K562 (cell line): ENCODE results near the gene A2ML1. TPM values are rescaled to one million over a fixed set of nuclear protein-coding genes. Genes with fewer than 3 reads are reported as not detected.
"Not testable (repeated sequence)": the region's sequence is repeated elsewhere in the genome, so short reads cannot be mapped to it uniquely, and the experiment has no call there.

Experiments
- ATAC-seq: fragments of 200-7000 bp; cut with Tn5 transposase; 3 replicates; pipeline ENCODE4 v1.9.1; 2020; ENCODE audit warnings: moderate library complexity
- BruUV-seq: library from RNA; stranded (reverse); fragments of 400-500 nt; replicated peaks from 2 replicates; lab custom pipeline; 2021; lab: Mats Ljungman, UMichigan
- CTCF ChIA-PET: fragments of 300-600 bp; formaldehyde crosslinking; extraction: SDS; loops from one replicate; lab custom pipeline; 2021; ENCODE audit warnings: low intra/inter-chr PET ratio; lab: Yijun Ruan, JAX
- POLR2A ChIA-PET: fragments of 300-600, 350-650 bp; sonication (Branson Sonifier 250); formaldehyde crosslinking; extraction: SDS; loops from one replicate; lab custom pipeline; 2021; ENCODE audit warnings: antibody characterized with exemption, inconsistent platforms; lab: Yijun Ruan, JAX
- DNase-seq, 4 experiments: peaks; one replicate each; pipeline versions ENCODE4 v3.0.0 to v3.0.0-alpha.2; 2011 to 2018; ENCODE audit warnings: low spot score in 3 of 4, mixed read lengths in 3 of 4; ENCODE audit errors: extremely low read depth in 1 of 4
- FAIRE-seq: peaks from 2 replicates; lab custom pipeline; 2011; peaks lifted over from hg19 to GRCh38; lab: Jason Lieb, UNC
- H2AFZ ChIP-seq: 2 replicates; pipeline ENCODE4 v1.6.0; 2011; ENCODE audit warnings: low read depth, low read length, control low read depth, inconsistent platforms
- H3K27ac ChIP-seq: fragments of 200-600 bp; 3 replicates; pipeline ENCODE4 v1.8.0; 2011; ENCODE audit warnings: low read depth, mild to moderate bottlenecking, control low read depth, inconsistent platforms, low read length, moderate library complexity, mixed read lengths; ENCODE audit errors: extremely low read depth
- H3K27me3 ChIP-seq, 2 experiments: fragments of 300-600 bp in 1 of 2; 2 replicates in 1 of 2; 3 replicates in 1 of 2; pipeline versions ENCODE4 v1.6.0 to v1.8.0; 2011; ENCODE audit warnings: inconsistent platforms in 2 of 2, low read length in 2 of 2, mild to moderate bottlenecking in 1 of 2, mixed read lengths in 1 of 2, moderate library complexity in 1 of 2; ENCODE audit not compliant: control insufficient read depth in 2 of 2, insufficient read depth in 2 of 2
- H3K36me3 ChIP-seq: fragments of 300-600 bp; 3 replicates; pipeline ENCODE4 v1.8.0; 2011; ENCODE audit warnings: mild to moderate bottlenecking, low read length, inconsistent platforms; ENCODE audit not compliant: control insufficient read depth, insufficient read depth
- H3K4me1 ChIP-seq, 2 experiments: fragments of 200-600 bp in 1 of 2; replicated peaks in 1 of 2; 2 replicates in 1 of 2; 3 replicates in 1 of 2; pipeline versions ENCODE4 v1.5.1 to v1.8.0; 2011; ENCODE audit warnings: inconsistent platforms in 2 of 2, low read length in 2 of 2, mild to moderate bottlenecking in 1 of 2, mixed read lengths in 1 of 2, moderate library complexity in 1 of 2; ENCODE audit not compliant: control insufficient read depth in 2 of 2, insufficient read depth in 2 of 2
- H3K4me2 ChIP-seq: 2 replicates; pipeline ENCODE4 v1.6.1; 2011; ENCODE audit warnings: low read length, control low read depth, inconsistent platforms, mixed read lengths; ENCODE audit not compliant: insufficient read depth
- H3K4me3 ChIP-seq: fragments of 200-600 bp; sonication (generic), shearing (Covaris generic); 2 replicates; pipeline ENCODE4 v1.5.1; 2016; ENCODE audit warnings: control low read depth, inconsistent platforms
- H3K79me2 ChIP-seq: fragments of 200-600 bp; 3 replicates; pipeline ENCODE4 v1.8.0; 2011; ENCODE audit warnings: low read length, inconsistent platforms; ENCODE audit not compliant: control insufficient read depth, insufficient read depth
- H3K9ac ChIP-seq, 2 experiments: 2 replicates each; pipeline versions ENCODE4 v1.6.0 to v1.6.1; 2011; ENCODE audit warnings: low read depth in 2 of 2, low read length in 2 of 2, control low read depth in 1 of 2, inconsistent platforms in 1 of 2, mild to moderate bottlenecking in 1 of 2, mixed read lengths in 1 of 2; ENCODE audit not compliant: insufficient read depth in 1 of 2
- H3K9me1 ChIP-seq: one replicate; pipeline ENCODE4 v1.6.0; 2011; ENCODE audit warnings: inconsistent platforms, mild to moderate bottlenecking, low read length, moderate library complexity; ENCODE audit not compliant: control insufficient read depth, insufficient read depth
- H3K9me3 ChIP-seq: replicated peaks from 2 replicates; pipeline ENCODE4 v1.5.1; 2011; ENCODE audit warnings: low read depth, low read length, inconsistent platforms; ENCODE audit not compliant: control insufficient read depth, insufficient read depth
- H4K20me1 ChIP-seq: replicated peaks from 2 replicates; pipeline ENCODE4 v1.6.1; 2011; ENCODE audit warnings: low read length, inconsistent platforms, mixed read lengths; ENCODE audit not compliant: control insufficient read depth, insufficient read depth
- WGBS: fragments of 100-300 bp; shearing (Covaris generic); methylation state at CpG from one replicate; pipeline ENCODE4 v1.1.6; 2016; ENCODE audit warnings: low coverage, mixed read lengths; ENCODE audit not compliant: insufficient coverage; ENCODE audit errors: missing lambda C conversion rate; 5-methylcytosine and 5-hydroxymethylcytosine counted together
- in situ Hi-C: fragments of 300-500 bp; cut with MboI; formaldehyde crosslinking; loops from 4 replicates; pipeline ENCODE4 v1.15.0; 2018; ENCODE audit warnings: inconsistent platforms, mixed read lengths
- intact Hi-C: fragments of 100-400 bp; cut with micrococcal nuclease; formaldehyde crosslinking; loops from 2 replicates; pipeline ENCODE4 v1.14.2; 2022
- polyA plus RNA-seq, 8 experiments: library from polyadenylated mRNA; depleted of rRNA in 4 of 8; stranded (reverse) in 5 of 8; unstranded in 3 of 8; fragments of >200 nt; fragmentation: Nextera tagmentation in 2 of 8; fragmentation: Illumina TruSeq in 1 of 8; extraction: Ambion mirVana in 2 of 8; extraction: Trizol in 1 of 8; gene quantifications; 2 replicates each; pipeline versions ENCODE4 v1.2.1 to v1.2.3, GENCODE V29; 2011 to 2014; ENCODE audit warnings: inconsistent platforms in 1 of 8, missing spikeins in 1 of 8
- total RNA-seq, 7 experiments: library from RNA; depleted of rRNA in 6 of 7; stranded (reverse); fragments of >200 nt in 6 of 7; fragmentation: Illumina TruSeq in 2 of 7; extraction: Trizol in 2 of 7; gene quantifications; 2 replicates each; pipeline versions ENCODE4 v1.2.1 to v1.2.3, GENCODE V29; 2011 to 2021; ENCODE audit warnings: low replicate concordance in 1 of 7

The A2ML1 gene
- total and polyA plus RNA-seq, 9 of the 15 experiments (the other 6 are each of a cell fraction or from before 2014, with no cell fraction given) = 0.04 to 0.47 (median 0.13) TPM

DNA sequence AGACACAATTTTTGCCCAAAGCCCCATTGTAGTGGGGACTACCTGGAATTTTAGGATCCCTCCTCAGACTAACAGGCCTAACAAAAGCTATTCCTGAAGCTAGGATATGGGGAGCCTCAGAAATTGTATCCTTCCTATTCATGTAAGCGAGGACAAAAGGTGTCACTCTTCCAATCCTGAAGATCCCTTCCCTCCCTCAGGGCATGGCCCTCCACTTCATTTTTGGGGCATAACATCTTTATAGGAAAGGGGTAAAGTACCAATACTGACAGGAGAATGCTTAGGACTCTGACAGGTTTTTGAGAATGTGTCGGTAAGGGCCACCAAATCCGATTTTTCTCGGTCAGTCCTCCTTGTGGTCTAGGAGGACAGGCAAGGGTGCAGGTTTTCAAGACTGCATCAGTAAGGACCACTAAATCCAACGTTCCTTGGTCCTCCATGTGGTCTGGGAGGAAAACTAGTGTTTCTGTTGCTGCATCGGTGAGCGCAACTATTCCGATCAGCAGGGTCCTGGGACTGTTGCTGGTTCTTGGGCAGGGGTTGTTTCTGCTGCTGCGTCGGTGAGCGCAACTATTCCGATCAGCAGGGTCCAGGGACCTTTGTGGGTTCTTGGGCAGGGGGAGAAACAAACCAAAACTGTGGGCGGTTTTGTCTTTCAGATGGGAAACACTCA lies 32.9 kb upstream of the A2ML1 start:
- H3K9me3 ChIP-seq, H3K4me3 ChIP-seq, FAIRE-seq, in situ Hi-C loops, H3K4me2 ChIP-seq, CTCF ChIA-PET, H3K27me3 ChIP-seq, H3K79me2 ChIP-seq, H3K27ac ChIP-seq, H4K20me1 ChIP-seq, H3K9ac ChIP-seq, BruUV-seq, H3K4me1 ChIP-seq, H3K9me1 ChIP-seq, ATAC-seq, H2AFZ ChIP-seq, DNase-seq, H3K36me3 ChIP-seq: not testable (repeated sequence)
- intact Hi-C loops = loop anchor here (10.0 kb wide), 1 partner anchor 255 kb away; no protein-coding TSS in a partner anchor
- POLR2A ChIA-PET = interaction anchor here (0.6 kb wide), 1 partner anchor 71 kb away, joined by 3 read pairs; no protein-coding TSS in a partner anchor
- WGBS = 74% methylated on average over 12 of the region's 13 CpGs

GRCh38 chr12:8793226-8793625 lies 29.2 kb upstream of the A2ML1 start:
- DNase-seq, POLR2A ChIA-PET, intact Hi-C loops, FAIRE-seq, H3K4me3 ChIP-seq, ATAC-seq, H4K20me1 ChIP-seq, in situ Hi-C loops, CTCF ChIA-PET, H3K9me1 ChIP-seq, H3K79me2 ChIP-seq, H3K36me3 ChIP-seq, H3K27ac ChIP-seq, BruUV-seq, H3K27me3 ChIP-seq, H3K9ac ChIP-seq, H3K4me1 ChIP-seq, H3K4me2 ChIP-seq, H2AFZ ChIP-seq, H3K9me3 ChIP-seq: not testable (repeated sequence)
- WGBS = 80% methylated on average over 2 of the region's 4 CpGs

DNA sequence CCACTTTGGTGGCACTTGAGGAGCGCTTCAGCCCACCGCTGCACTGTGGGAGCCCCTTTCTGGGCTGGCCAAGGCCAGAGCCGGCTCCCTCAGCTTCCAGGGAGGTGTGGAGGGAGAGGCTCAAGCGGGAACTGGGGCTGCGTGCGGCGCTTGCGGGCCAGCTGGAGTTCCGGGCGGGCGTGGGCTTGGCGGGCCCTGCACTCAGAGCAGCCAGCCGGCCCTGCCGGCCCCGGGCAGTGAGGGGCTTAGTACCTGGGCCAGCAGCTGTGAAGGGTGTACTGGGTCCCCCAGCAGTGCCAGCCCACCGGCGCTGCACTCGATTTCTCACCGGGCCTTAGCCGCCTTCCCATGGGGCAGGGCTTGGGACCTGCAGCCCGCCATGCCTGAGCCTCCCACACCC lies 27.8 kb upstream of the A2ML1 start:
- H4K20me1 ChIP-seq, FAIRE-seq, CTCF ChIA-PET, H3K27me3 ChIP-seq, H3K4me1 ChIP-seq, H3K9me1 ChIP-seq, H3K4me3 ChIP-seq, H3K9ac ChIP-seq, ATAC-seq, H3K27ac ChIP-seq, BruUV-seq, H3K36me3 ChIP-seq, H3K9me3 ChIP-seq, H3K79me2 ChIP-seq, H2AFZ ChIP-seq, DNase-seq, H3K4me2 ChIP-seq, in situ Hi-C loops, POLR2A ChIA-PET, intact Hi-C loops: not testable (repeated sequence)
- 81% methylated on average over 8 of the region's 21 CpGs for WGBS
